Lung (tissue), 12 donors: ENCODE data around the gene CLSTN1. TPM values are rescaled to one million over a fixed set of nuclear protein-coding genes. Genes with fewer than 3 reads are reported as not detected.

ENCODE experiments used
- ATAC-seq: fragments of 200-7000 bp; cut with Tn5 transposase; one replicate; pipeline ENCODE4 v1.9.1; 2020; ENCODE audit warnings: moderate number of reproducible peaks; ENCODE audit not compliant: insufficient read depth, low FRiP score
- DNase-seq, 3 donors: peaks; one replicate each; pipeline ENCODE4 v3.0.0-alpha.2; 2013 to 2017
- H3K27ac ChIP-seq, 2 donors: one replicate each; pipeline ENCODE4 v1.5.1; 2013; ENCODE audit warnings: mild to moderate bottlenecking in 2 of 2, moderate library complexity in 2 of 2, control low read depth in 1 of 2, inconsistent platforms in 1 of 2, low read depth in 1 of 2, low read length in 1 of 2
- H3K27me3 ChIP-seq, 3 donors: one replicate each; pipeline ENCODE4 v1.5.1; 2013; ENCODE audit warnings: low read length in 2 of 3; ENCODE audit not compliant: control insufficient read depth in 3 of 3, insufficient read depth in 3 of 3
- H3K36me3 ChIP-seq, 4 donors: one replicate each; pipeline ENCODE4 v1.5.1; 2013; ENCODE audit warnings: low read length in 4 of 4, mild to moderate bottlenecking in 1 of 4, moderate library complexity in 1 of 4; ENCODE audit not compliant: control insufficient read depth in 4 of 4, insufficient read depth in 4 of 4
- H3K4me1 ChIP-seq, 5 donors: one replicate each; pipeline ENCODE4 v1.5.1; 2013; ENCODE audit warnings: low read length in 5 of 5, mild to moderate bottlenecking in 2 of 5, moderate library complexity in 1 of 5; ENCODE audit not compliant: control insufficient read depth in 5 of 5, insufficient read depth in 5 of 5
- H3K4me3 ChIP-seq: one replicate; pipeline ENCODE4 v1.5.1; 2013; ENCODE audit warnings: mild to moderate bottlenecking, control low read depth, moderate library complexity
- H3K9ac ChIP-seq, 2 donors: one replicate each; pipeline ENCODE4 v1.5.1; 2013; ENCODE audit warnings: low read length in 2 of 2, control low read depth in 1 of 2; ENCODE audit not compliant: insufficient read depth in 1 of 2
- H3K9me3 ChIP-seq, 4 donors: one replicate each; pipeline ENCODE4 v1.5.1; 2013; ENCODE audit warnings: low read length in 3 of 4, mild to moderate bottlenecking in 1 of 4, moderate library complexity in 1 of 4; ENCODE audit not compliant: control insufficient read depth in 4 of 4, insufficient read depth in 3 of 4
- WGBS, 2 donors: extraction: QIAGEN DNeasy Blood & Tissue Kit; methylation state at CpG; one replicate each; pipeline ENCODE4 v1.1.7; 2013; 5-methylcytosine and 5-hydroxymethylcytosine counted together
- polyA plus RNA-seq, 2 donors: library from polyadenylated mRNA; stranded (reverse); fragments of 200-250 nt; gene quantifications; one replicate each; pipeline ENCODE4 v1.2.1, GENCODE V29; 2013
- total RNA-seq, 2 donors: library from RNA; depleted of rRNA in 1 of 2; stranded (reverse); fragments of >200 nt in 1 of 2; gene quantifications; one replicate each; pipeline ENCODE4 v1.2.1, GENCODE V29; 2014 to 2021
- TF ChIP-seq, protein P1 (sequence below): IDR thresholded peaks from 2 replicates; pipeline ENCODE4 v1.5.1; 2012; ENCODE audit warnings: mild to moderate bottlenecking; ENCODE audit errors: control extremely low read depth, extremely low read depth
- donor health status: control.
- donor health status: control.
- donor health status: Bipolar disorder and iron deficiency.
- donor health status: healthy.
- donor health status: DM: yes; HTN: yes; CAD: no.

CLSTN1 gene
- total and polyA plus RNA-seq, 4 donors = 37.1 to 88.0 (median 61.8) TPM

- no peak for DNase-seq
These were observed 9.1 kb downstream of the CLSTN1 start for GRCh38 chr1:9814619-9815018.

GRCh38 chr1:9811239-9811966 is 12.4 kb downstream of the CLSTN1 start:
- Histone ChIP-seq H3K36me3 (peaks cover 0 to 2% (median 0%) of the 10 kb centered on the region in 4 donors), H3K27me3 (no peaks in the 10 kb centered on the region), H3K9ac (no peak overlapping the region), H3K4me3 (no peak overlapping the region), H3K9me3 (no peaks in the 10 kb centered on the region), H3K4me1 (peaks cover 0 to 14% (median 10%) of the 10 kb centered on the region in 5 donors), H3K27ac (no peak overlapping the region)
- WGBS, 2 donors = 76 to 81% methylated on average over 6 of the region's 6 CpGs
- no peak for DNase-seq
- ATAC-seq = no peak
- TF ChIP-seq, protein P1, sequence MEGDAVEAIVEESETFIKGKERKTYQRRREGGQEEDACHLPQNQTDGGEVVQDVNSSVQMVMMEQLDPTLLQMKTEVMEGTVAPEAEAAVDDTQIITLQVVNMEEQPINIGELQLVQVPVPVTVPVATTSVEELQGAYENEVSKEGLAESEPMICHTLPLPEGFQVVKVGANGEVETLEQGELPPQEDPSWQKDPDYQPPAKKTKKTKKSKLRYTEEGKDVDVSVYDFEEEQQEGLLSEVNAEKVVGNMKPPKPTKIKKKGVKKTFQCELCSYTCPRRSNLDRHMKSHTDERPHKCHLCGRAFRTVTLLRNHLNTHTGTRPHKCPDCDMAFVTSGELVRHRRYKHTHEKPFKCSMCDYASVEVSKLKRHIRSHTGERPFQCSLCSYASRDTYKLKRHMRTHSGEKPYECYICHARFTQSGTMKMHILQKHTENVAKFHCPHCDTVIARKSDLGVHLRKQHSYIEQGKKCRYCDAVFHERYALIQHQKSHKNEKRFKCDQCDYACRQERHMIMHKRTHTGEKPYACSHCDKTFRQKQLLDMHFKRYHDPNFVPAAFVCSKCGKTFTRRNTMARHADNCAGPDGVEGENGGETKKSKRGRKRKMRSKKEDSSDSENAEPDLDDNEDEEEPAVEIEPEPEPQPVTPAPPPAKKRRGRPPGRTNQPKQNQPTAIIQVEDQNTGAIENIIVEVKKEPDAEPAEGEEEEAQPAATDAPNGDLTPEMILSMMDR = no peak

More at GRCh38 chr1:9814619-9815018, 9.1 kb downstream of the CLSTN1 start:
- H3K27ac ChIP-seq = no peak overlapping the region
- H3K4me1 ChIP-seq = peaks cover 0 to 10% (median under 1%) of the 10 kb centered on the region in 5 donors
- no peaks in the 10 kb centered on the region for H3K27me3 ChIP-seq
- TF ChIP-seq, protein P1 = no peak
- ATAC-seq = no peak
- H3K36me3 ChIP-seq = peaks cover 0 to 2% (median 0%) of the 10 kb centered on the region in 4 donors
- H3K9me3 ChIP-seq = no peaks in the 10 kb centered on the region
- H3K4me3 ChIP-seq = no peak overlapping the region
- H3K9ac ChIP-seq = no peak overlapping the region
- 96 to 97% methylated on average over 6 of the region's 6 CpGs for WGBS, 2 donors

- DNase-seq = peak in 2 of 3 donors; percentile 35 to 55
- H3K4me3 ChIP-seq = no peak overlapping the region
- H3K27ac ChIP-seq = no peak overlapping the region
These were observed 14.7 kb downstream of the CLSTN1 start for GRCh38 chr1:9809100-9809510.

More at GRCh38 chr1:9809100-9809510, 14.7 kb downstream of the CLSTN1 start:
- WGBS, 2 donors = 70 to 75% methylated on average over 8 of the region's 8 CpGs
- Histone ChIP-seq H3K9me3 (no peaks in the 10 kb centered on the region), H3K27me3 (no peaks in the 10 kb centered on the region), H3K36me3 (peaks cover 0 to 2% (median 0%) of the 10 kb centered on the region in 4 donors), H3K9ac (no peak overlapping the region), H3K4me1 (peaks cover 0 to 14% (median 10%) of the 10 kb centered on the region in 5 donors)
- no peak for ATAC-seq
- TF ChIP-seq, protein P1 = no peak
